T47D (cell line): Measurements from ENCODE around the gene CACNA1A.

Experiments
- DNase-seq, 2 experiments: peaks; one replicate each; pipeline versions ENCODE4 v3.0.0 to v3.0.0-alpha.2; 2011 to 2012; ENCODE audit warnings: low read depth in 1 of 2, low spot score in 1 of 2
- JUND ChIP-seq: IDR thresholded peaks from 2 replicates; pipeline ENCODE4 v1.6.1; 2012; ENCODE audit warnings: low read depth
- in situ Hi-C: cut with HindIII; loops from 2 replicates; pipeline ENCODE4 v1.10.0; 2016; ENCODE audit warnings: low sequenced_read_pairs, low pct_unique_long_range_greater_than_20kb

The CACNA1A gene

DNA sequence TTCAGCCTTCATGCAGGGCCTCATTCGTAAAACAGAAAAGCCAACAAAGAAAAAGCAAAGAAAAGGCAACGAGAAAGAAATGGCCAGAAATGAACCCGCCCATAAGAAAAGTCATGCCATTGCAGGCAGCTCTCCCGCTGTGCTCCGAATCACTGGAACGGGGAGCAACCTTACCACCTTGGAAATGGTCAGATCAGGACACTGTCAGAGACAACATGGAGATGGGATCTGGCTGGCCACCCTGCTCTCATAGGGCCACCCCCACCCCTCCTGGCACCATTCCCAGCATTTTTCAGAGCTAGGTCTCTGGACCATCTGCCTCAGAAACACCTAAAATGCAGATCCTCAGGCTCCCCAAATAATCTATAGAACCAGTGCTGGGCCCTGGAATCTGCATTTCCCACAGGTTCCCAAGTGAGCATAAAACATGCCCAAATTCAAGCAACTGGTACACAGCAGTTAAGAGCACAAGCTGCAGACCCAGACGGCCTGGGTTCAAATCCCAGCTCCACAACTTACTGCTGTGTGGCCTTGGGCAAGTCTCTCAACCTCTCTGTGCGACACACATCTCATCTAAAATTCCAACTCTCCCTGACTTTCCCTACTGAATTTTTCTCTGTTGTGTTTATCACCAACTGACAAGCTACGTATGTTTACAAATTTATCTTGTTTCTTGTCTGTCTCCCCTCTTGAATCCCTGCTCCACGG, 204.5 kb downstream of the CACNA1A start:
- DNase-seq, result no peak
- in situ Hi-C loops, result no loop called here
- no peak for TF ChIP-seq JUND

DNA sequence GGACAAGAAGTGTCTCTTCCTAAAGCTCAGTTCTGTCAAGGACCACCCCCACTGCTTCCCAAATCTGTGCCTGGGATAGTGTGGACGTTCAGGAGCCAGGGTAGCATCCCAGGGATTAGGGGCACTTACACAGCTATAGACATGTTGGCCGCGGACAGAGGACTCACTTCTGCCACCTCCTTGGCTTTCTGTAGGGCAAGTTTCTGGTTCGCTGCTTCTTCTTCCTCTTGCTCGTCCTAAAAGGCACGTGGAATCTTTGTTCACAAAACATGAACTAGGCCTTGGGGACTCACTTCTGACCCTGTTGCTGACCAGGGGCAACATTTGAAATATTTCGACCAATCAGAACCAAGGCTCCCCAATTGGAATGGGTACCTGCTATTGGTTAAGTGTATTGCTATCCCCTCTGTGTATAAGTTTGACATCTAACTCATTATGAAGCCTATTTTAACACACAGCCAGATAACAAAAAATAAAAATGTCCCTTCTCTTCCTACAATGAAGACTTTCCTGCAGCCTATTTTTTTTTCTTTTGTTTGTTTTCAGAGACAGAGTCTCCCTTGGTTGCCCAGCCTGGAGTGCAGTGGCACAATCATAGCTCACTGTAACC, 205.8 kb downstream of the CACNA1A start:
- TF ChIP-seq JUND, result no peak
- in situ Hi-C loops, result no loop called here
- DNase-seq, result no peak

DNA sequence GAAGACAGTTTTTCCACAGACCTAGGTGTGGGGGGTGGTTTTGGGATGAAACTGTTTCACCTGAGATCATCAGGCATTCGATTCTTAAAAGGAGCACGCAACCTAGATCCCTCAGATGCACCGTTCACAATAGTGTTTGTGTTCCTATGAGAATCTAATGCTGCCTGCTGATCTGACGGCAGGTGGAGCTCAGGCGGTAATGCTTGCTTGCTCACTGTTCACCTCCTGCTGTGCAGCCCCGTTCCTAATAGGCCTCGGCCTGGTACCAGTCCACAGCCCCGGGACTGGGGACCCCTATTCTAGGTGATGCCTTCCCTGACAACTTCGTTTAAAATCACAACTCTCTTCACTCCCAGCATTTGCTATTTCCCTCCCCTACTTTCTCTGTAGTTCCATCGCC, 206.4 kb downstream of the CACNA1A start:
- no peak for TF ChIP-seq JUND
- peak in 1 of 2 experiments; percentile 16 for DNase-seq
- in situ Hi-C loops, result no loop called here

- no peak for TF ChIP-seq JUND
- no peak for DNase-seq
- in situ Hi-C loops, result no loop called here
Observed at GRCh38 chr19:13298565-13299481, 207.5 kb downstream of the CACNA1A start.

DNA sequence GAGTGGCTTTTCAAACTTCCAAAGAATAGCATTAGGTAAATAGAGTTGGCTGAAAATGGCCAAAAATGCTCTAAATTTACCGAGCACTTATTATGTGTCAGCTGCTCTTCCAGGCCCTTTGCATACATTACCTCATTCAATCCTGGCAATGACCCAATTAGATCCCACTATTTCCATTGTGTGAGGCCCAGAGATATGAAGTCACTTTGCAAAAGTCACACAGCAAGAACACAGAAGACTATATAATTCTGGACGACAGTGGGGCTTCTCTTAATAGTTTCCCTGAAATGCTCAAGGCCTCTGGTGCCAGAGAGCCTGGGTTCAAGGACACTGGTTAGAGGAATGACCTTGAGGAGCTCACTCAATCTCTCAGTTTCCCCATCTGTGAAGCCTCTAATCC, 209.3 kb downstream of the CACNA1A start:
- in situ Hi-C loops, result no loop called here

GRCh38 chr19:13294812-13295567, 211.3 kb downstream of the CACNA1A start:
- no peak for DNase-seq
- in situ Hi-C loops, result no loop called here
- no peak for TF ChIP-seq JUND

More for the DNA sequence above, 209.3 kb downstream of the CACNA1A start:
- no peak for DNase-seq
- TF ChIP-seq JUND, result no peak

DNA sequence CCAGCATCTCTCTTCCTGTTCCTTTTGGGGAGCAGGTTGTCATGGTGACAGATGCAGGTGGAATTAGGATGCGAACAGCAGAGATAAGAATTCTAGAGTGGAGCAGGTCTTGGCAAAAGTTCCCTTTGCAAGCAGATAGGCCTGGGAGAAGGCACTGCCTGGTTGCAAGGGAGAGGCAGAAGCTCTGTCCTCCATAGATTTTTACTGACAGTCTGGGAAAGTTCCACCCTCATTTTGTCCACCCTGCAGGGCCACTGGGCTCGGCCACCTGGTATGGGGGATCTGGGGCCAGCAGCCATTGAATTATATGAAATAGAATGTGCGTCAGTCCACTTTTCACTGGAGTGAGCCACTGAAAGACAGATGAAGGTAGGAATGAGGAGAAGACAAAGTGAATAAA, 214.4 kb downstream of the CACNA1A start:
- no peak for TF ChIP-seq JUND
- no peak for DNase-seq
- in situ Hi-C loops, result no loop called here

- TF ChIP-seq JUND, result no peak
- DNase-seq, result no peak
- in situ Hi-C loops, result no loop called here
Observed at GRCh38 chr19:13290741-13291140, 215.5 kb downstream of the CACNA1A start.

DNA sequence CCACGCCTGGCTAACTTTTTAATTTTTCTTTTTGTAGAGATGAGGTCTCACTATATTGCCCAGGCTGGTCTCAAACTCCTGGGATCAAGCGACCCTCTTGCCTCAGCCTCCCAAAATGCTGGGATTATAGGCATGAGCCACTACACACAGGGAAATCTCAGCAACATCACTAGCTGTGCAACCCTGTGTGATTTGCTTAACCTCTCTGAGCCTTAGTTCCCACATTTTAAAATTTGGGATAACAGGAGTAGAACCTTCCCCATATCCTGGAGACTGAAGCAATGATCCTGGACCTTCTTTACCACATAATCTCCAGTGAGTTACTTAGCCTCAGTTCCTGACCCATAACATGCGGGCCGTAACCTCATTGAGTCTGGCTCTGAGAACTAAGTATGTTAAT, 217.0 kb downstream of the CACNA1A start:
- DNase-seq, result no peak
- TF ChIP-seq JUND, result no peak
- in situ Hi-C loops, result no loop called here

DNA sequence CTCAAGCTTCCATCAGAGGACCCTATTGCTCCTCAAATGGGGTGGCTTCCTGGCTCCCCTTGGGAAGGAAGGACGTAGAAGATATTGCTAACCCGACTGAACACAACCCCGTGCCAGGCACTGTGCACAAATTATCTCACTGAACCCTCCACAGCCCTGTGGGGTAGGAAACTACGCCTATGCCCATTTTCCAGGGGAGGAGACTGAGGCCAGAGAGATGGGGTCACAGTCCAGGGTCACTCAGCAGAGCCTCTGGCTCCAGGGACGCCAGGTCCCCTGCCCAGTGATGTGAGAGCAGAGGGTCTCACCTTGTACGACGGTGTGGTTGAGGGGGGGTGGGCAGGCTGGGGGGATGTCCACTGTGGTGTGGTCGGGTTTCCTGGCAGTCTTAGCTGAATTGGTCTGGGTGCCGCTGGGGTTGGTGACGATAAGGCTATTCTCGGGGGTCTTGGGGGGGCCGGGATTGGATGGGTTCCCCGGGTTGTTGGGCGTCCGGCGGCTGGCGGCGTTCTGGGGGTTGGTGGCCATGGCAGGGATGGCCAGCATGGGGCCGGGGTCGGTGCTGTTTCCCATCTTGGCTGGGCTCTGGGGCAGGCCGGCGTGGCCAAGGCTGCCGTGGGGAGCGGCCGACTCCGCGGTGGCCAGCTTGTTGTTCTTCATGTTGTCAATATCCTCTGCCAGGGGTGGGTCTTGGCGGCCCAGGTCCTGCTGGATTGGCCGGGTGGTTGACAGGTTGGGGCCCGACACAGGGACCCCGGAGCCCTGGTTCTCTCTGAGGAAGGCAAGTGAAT, 219.9 kb downstream of the CACNA1A start:
- no peak for TF ChIP-seq JUND
- in situ Hi-C loops, result no loop called here
- DNase-seq, result no peak
